Mesothelial cell of epicardium (in vitro differentiated cells): ENCODE data around the gene GRM4. TPM values are rescaled to one million over a fixed set of nuclear protein-coding genes. Genes with fewer than 3 reads are reported as not detected.

Experiments used
- DNase-seq, 2 experiments: peaks; one replicate each; pipeline ENCODE4 v3.0.0; 2021; ENCODE audit warnings: low spot score in 2 of 2; ENCODE audit not compliant: unreplicated experiment in 2 of 2
- H3K27ac Mint-ChIP-seq: 2 replicates; pipeline ENCODE4 v1.8.0; 2021; ENCODE audit warnings: mixed read lengths
- H3K27me3 Mint-ChIP-seq: 2 replicates; pipeline ENCODE4 v1.8.0; 2021; ENCODE audit warnings: low read depth, mixed read lengths
- H3K36me3 Mint-ChIP-seq: 2 replicates; pipeline ENCODE4 v1.8.0; 2021; ENCODE audit warnings: mixed read lengths
- H3K4me1 Mint-ChIP-seq: 2 replicates; pipeline ENCODE4 v1.8.0; 2021; ENCODE audit warnings: mixed read lengths
- H3K4me3 Mint-ChIP-seq: 2 replicates; pipeline ENCODE4 v1.8.0; 2021; ENCODE audit warnings: mild to moderate bottlenecking, moderate library complexity, mixed read lengths
- H3K9me3 Mint-ChIP-seq: 2 replicates; pipeline ENCODE4 v1.8.0; 2021; ENCODE audit warnings: mixed read lengths
- total RNA-seq: library from RNA; stranded (reverse); gene quantifications from 3 replicates; pipeline ENCODE4 v1.2.1, GENCODE V29; 2021
- TF ChIP-seq, protein P1 (sequence below): fragments of 200-600 bp; sonication (generic); IDR thresholded peaks from one replicate; pipeline ENCODE4 v1.5.0; 2021; ENCODE audit warnings: antibody characterized with exemption; ENCODE audit not compliant: unreplicated experiment

GRM4 gene
- total RNA-seq, 1 donor from 2014 or later, result 0.22 TPM

GRCh38 chr6:34027939-34028441, 117.9 kb downstream of the GRM4 start:
- Mint-ChIP-seq H3K27ac (no peak overlapping the region), H3K36me3 (no peaks in the 10 kb centered on the region), H3K27me3 (peaks cover 19% of the 10 kb centered on the region), H3K4me3 (no peak overlapping the region), H3K9me3 (no peaks in the 10 kb centered on the region), H3K4me1 (peaks cover 11% of the 10 kb centered on the region)
- TF ChIP-seq, protein P1, sequence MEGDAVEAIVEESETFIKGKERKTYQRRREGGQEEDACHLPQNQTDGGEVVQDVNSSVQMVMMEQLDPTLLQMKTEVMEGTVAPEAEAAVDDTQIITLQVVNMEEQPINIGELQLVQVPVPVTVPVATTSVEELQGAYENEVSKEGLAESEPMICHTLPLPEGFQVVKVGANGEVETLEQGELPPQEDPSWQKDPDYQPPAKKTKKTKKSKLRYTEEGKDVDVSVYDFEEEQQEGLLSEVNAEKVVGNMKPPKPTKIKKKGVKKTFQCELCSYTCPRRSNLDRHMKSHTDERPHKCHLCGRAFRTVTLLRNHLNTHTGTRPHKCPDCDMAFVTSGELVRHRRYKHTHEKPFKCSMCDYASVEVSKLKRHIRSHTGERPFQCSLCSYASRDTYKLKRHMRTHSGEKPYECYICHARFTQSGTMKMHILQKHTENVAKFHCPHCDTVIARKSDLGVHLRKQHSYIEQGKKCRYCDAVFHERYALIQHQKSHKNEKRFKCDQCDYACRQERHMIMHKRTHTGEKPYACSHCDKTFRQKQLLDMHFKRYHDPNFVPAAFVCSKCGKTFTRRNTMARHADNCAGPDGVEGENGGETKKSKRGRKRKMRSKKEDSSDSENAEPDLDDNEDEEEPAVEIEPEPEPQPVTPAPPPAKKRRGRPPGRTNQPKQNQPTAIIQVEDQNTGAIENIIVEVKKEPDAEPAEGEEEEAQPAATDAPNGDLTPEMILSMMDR, result peak; percentile 45
- no peak for DNase-seq

GRCh38 chr6:34027445-34027936, 118.4 kb downstream of the GRM4 start:
- DNase-seq, result peak; percentile 50 to 73
- Mint-ChIP-seq H3K36me3 (no peaks in the 10 kb centered on the region), H3K4me3 (no peak overlapping the region), H3K27me3 (peaks cover 21% of the 10 kb centered on the region), H3K9me3 (no peaks in the 10 kb centered on the region), H3K27ac (no peak overlapping the region), H3K4me1 (peaks cover 11% of the 10 kb centered on the region)
- TF ChIP-seq, protein P1, result peak; percentile 85

GRCh38 chr6:34025861-34026260, 120.0 kb downstream of the GRM4 start:
- Mint-ChIP-seq H3K27me3 (peaks cover 23% of the 10 kb centered on the region), H3K27ac (no peak overlapping the region), H3K9me3 (no peaks in the 10 kb centered on the region), H3K4me3 (no peak overlapping the region), H3K4me1 (peaks cover 15% of the 10 kb centered on the region), H3K36me3 (no peaks in the 10 kb centered on the region)
- DNase-seq, result no peak
- TF ChIP-seq, protein P1, result no peak

- Mint-ChIP-seq H3K27ac (peak overlapping the region; percentile 50), H3K27me3 (peaks cover 23% of the 10 kb centered on the region), H3K4me1 (peaks cover 15% of the 10 kb centered on the region), H3K4me3 (no peak overlapping the region), H3K9me3 (no peaks in the 10 kb centered on the region), H3K36me3 (no peaks in the 10 kb centered on the region)
- DNase-seq, result no peak
- TF ChIP-seq, protein P1, result no peak
These were observed 120.6 kb downstream of the GRM4 start for GRCh38 chr6:34025112-34025807.

DNA sequence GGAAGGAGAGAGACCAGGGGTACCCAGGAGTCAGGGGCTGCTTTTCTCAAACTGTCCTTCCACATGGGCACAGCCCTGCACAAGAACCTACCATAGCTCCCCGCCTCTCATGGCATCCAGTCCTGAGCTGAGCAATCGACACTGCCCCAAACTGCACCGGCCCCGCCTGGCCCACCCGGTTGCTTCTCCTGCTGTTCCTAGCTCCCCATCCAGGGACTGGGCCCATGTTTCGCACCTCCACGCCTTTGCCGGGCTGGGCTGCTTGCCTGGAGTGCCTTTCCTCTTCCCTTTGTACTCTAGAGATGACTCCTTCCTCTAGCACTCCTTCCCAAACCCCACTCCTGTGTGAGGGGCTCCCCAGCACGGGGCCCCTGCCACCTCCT, 123.0 kb downstream of the GRM4 start:
- peaks cover 15% of the 10 kb centered on the region for H3K4me1 Mint-ChIP-seq
- peaks cover 19% of the 10 kb centered on the region for H3K27me3 Mint-ChIP-seq
- H3K4me3 Mint-ChIP-seq, result no peak overlapping the region
- no peaks in the 10 kb centered on the region for H3K36me3 Mint-ChIP-seq
- no peak overlapping the region for H3K27ac Mint-ChIP-seq
- no peak for DNase-seq
- TF ChIP-seq, protein P1, result no peak
- no peaks in the 10 kb centered on the region for H3K9me3 Mint-ChIP-seq
